RPMI7951 (cell line): Measurements from ENCODE around the gene KRTAP4-3. TPM values are rescaled to one million over a fixed set of nuclear protein-coding genes. Genes with fewer than 3 reads are reported as not detected.
A peak's percentile ranks its signal among the peaks of the same experiment; 100 is the strongest.
"Not testable (repeated sequence)": the region's sequence is repeated elsewhere in the genome, so short reads cannot be mapped to it uniquely, and the experiment has no call there.

ENCODE experiments used
- DNase-seq: peaks from one replicate; pipeline ENCODE4 v3.0.0-alpha.2; 2012; ENCODE audit warnings: low read depth
- total RNA-seq: library from RNA; depleted of rRNA; stranded (reverse); fragments of >200 nt; shearing (Covaris generic); gene quantifications from 2 replicates; pipeline ENCODE4 v1.2.3, GENCODE V29; 2014; rRNA removed

Gene KRTAP4-3
- total RNA-seq, 1 experiment from 2014 or later, result not detected

- peak; percentile 74 for DNase-seq
These were observed 49.3 kb downstream of the KRTAP4-3 start for GRCh38 chr17:41118721-41119120.

GRCh38 chr17:41117846-41118386 lies 50.1 kb downstream of the KRTAP4-3 start, which contains the start of gene KRTAP4-11:
TSS of gene KRTAP4-11 (minus strand) at chr17:41118373. CDS start at chr17:41118315, 58 bp downstream.
- not testable (repeated sequence) for DNase-seq

Other genes with a start within 250 kb of the KRTAP4-3 start
- gene KRT23, start 230.6 kb downstream of the KRTAP4-3 start, total RNA-seq, result 0.20 TPM in 1 of 2 replicates, not detected in the other
- 0.24 TPM in 1 of 2 replicates, not detected in the other for gene KRT39, start 201.3 kb downstream of the KRTAP4-3 start, total RNA-seq
- not detected in 2 replicates for gene KRT40, start 183.9 kb downstream of the KRTAP4-3 start, total RNA-seq
- gene KRTAP3-3, start 174.1 kb downstream of the KRTAP4-3 start, total RNA-seq, result not detected in 2 replicates
- not detected in 2 replicates for gene KRTAP3-2, start 168.3 kb downstream of the KRTAP4-3 start, total RNA-seq
- gene KRTAP3-1, start 159.1 kb downstream of the KRTAP4-3 start, total RNA-seq, result not detected in 2 replicates
- gene KRTAP1-5, start 141.0 kb downstream of the KRTAP4-3 start, total RNA-seq, result not detected in 2 replicates
- not detected in 2 replicates for gene KRTAP1-4, start 138.0 kb downstream of the KRTAP4-3 start, total RNA-seq
- not detected in 2 replicates for gene KRTAP1-3, start 133.3 kb downstream of the KRTAP4-3 start, total RNA-seq
- gene KRTAP1-1, start 126.8 kb downstream of the KRTAP4-3 start, total RNA-seq, result not detected in 2 replicates
- 0.48 TPM in 1 of 2 replicates, not detected in the other for gene KRTAP2-1, start 120.9 kb downstream of the KRTAP4-3 start, total RNA-seq
- not detected in 2 replicates for gene KRTAP2-2, start 113.0 kb downstream of the KRTAP4-3 start, total RNA-seq
- not detected in 2 replicates for gene KRTAP2-3, start 108.1 kb downstream of the KRTAP4-3 start, total RNA-seq
- gene KRTAP2-4, start 102.3 kb downstream of the KRTAP4-3 start, total RNA-seq, result not detected in 2 replicates
- not detected in 2 replicates for gene KRTAP4-7, start 84.1 kb downstream of the KRTAP4-3 start, total RNA-seq
- gene KRTAP4-8, start 70.1 kb downstream of the KRTAP4-3 start, total RNA-seq, result not detected in 2 replicates
- gene KRTAP4-16, start 66.0 kb downstream of the KRTAP4-3 start, total RNA-seq, result not detected in 2 replicates
- not detected in 2 replicates for gene KRTAP4-9, start 62.8 kb downstream of the KRTAP4-3 start, total RNA-seq
- not detected in 2 replicates for gene KRTAP4-11, start 49.8 kb downstream of the KRTAP4-3 start, total RNA-seq
- gene KRTAP4-12, start 44.0 kb downstream of the KRTAP4-3 start, total RNA-seq, result not detected in 2 replicates
- not detected in 2 replicates for gene KRTAP4-6, start 27.7 kb downstream of the KRTAP4-3 start, total RNA-seq
- gene KRTAP4-5, start 18.4 kb downstream of the KRTAP4-3 start, total RNA-seq, result not detected in 2 replicates
- gene KRTAP4-4, start 7.5 kb downstream of the KRTAP4-3 start, total RNA-seq, result not detected in 2 replicates
- not detected in 2 replicates for gene KRTAP4-2, start 10.0 kb upstream of the KRTAP4-3 start, total RNA-seq
- gene KRTAP4-1, start 16.7 kb upstream of the KRTAP4-3 start, total RNA-seq, result not detected in 2 replicates
- gene KRTAP9-1, start 21.7 kb upstream of the KRTAP4-3 start, total RNA-seq, result not detected in 2 replicates
- gene KRTAP9-2, start 58.4 kb upstream of the KRTAP4-3 start, total RNA-seq, result not detected in 2 replicates
- not detected in 2 replicates for gene KRTAP9-3, start 64.2 kb upstream of the KRTAP4-3 start, total RNA-seq
- gene KRTAP9-8, start 69.8 kb upstream of the KRTAP4-3 start, total RNA-seq, result not detected in 2 replicates
- gene KRTAP9-4, start 81.5 kb upstream of the KRTAP4-3 start, total RNA-seq, result not detected in 2 replicates
- not detected in 2 replicates for gene KRTAP9-9, start 87.2 kb upstream of the KRTAP4-3 start, total RNA-seq
- gene KRTAP9-6, start 97.2 kb upstream of the KRTAP4-3 start, total RNA-seq, result not detected in 2 replicates
- not detected in 2 replicates for gene KRTAP9-7, start 107.5 kb upstream of the KRTAP4-3 start, total RNA-seq
- gene KRTAP29-1, start 134.6 kb upstream of the KRTAP4-3 start, total RNA-seq, result not detected in 2 replicates
- gene KRTAP16-1, start 141.1 kb upstream of the KRTAP4-3 start, total RNA-seq, result not detected in 2 replicates
- gene KRTAP17-1, start 147.5 kb upstream of the KRTAP4-3 start, total RNA-seq, result not detected in 2 replicates
- gene KRT33A, start 182.6 kb upstream of the KRTAP4-3 start, total RNA-seq, result not detected in 2 replicates
- gene KRT33B, start 201.6 kb upstream of the KRTAP4-3 start, total RNA-seq, result 0.24 TPM in 1 of 2 replicates, not detected in the other
- not detected in 2 replicates for gene KRT34, start 214.1 kb upstream of the KRTAP4-3 start, total RNA-seq
- not detected in 2 replicates for gene KRT31, start 229.4 kb upstream of the KRTAP4-3 start, total RNA-seq